Adrenal gland (tissue), 12 donors: ENCODE results near the gene SLC22A25. TPM values are rescaled to one million over a fixed set of nuclear protein-coding genes. Genes with fewer than 3 reads are reported as not detected.

Experiments
- DNase-seq, 7 donors: peaks; one replicate each; pipeline ENCODE4 v3.0.0-alpha.2; 2019 to 2020
- H3K27ac ChIP-seq, 5 donors: fragments of 200-600 bp; sonication (generic) in 4 of 5; 1 replicate in 3 of 5; 2 replicates in 2 of 5; pipeline versions ENCODE4 v1.5.1 to v1.8.0; 2016 to 2020; ENCODE audit warnings: mild to moderate bottlenecking in 1 of 5
- H3K27me3 ChIP-seq: fragments of 200-600 bp; 2 replicates; pipeline ENCODE4 v1.8.0; 2021
- H3K36me3 ChIP-seq, 2 donors: fragments of 200-600 bp; replicated peaks in 1 of 2; 1 replicate in 1 of 2; 2 replicates in 1 of 2; pipeline versions ENCODE4 v1.5.1 to v1.8.0; 2018 to 2022
- H3K4me1 ChIP-seq, 2 donors: fragments of 200-600 bp; replicated peaks in 1 of 2; 1 replicate in 1 of 2; 2 replicates in 1 of 2; pipeline versions ENCODE4 v1.5.1 to v1.8.0; 2018 to 2021
- H3K4me3 ChIP-seq, 4 donors: fragments of 200-600 bp; sonication (generic) in 3 of 4; one replicate each; pipeline ENCODE4 v1.5.1; 2016 to 2018
- H3K9me3 ChIP-seq, 3 donors: fragments of 200-600 bp; sonication (generic) in 1 of 3; replicated peaks in 1 of 3; 1 replicate in 2 of 3; 2 replicates in 1 of 3; pipeline versions ENCODE4 v1.5.1 to v1.8.0; 2016 to 2021
- POLR2A ChIP-seq, 2 donors: fragments of 450-650 bp; IDR thresholded peaks; one replicate each; pipeline ENCODE4 v1.6.1; 2017; ENCODE audit warnings: antibody characterized with exemption in 2 of 2, mild to moderate bottlenecking in 2 of 2, moderate library complexity in 1 of 2
- WGBS, 4 donors: extraction: QIAGEN DNeasy Blood & Tissue Kit in 2 of 4; methylation state at CpG; one replicate each; pipeline versions ENCODE4 v1.1.5 to v1.1.7; 2013 to 2017; 5-methylcytosine and 5-hydroxymethylcytosine counted together
- intact Hi-C, 2 donors: fragments of 100-400 bp; cut with DNase I; formaldehyde crosslinking; loops; one replicate each; pipeline versions ENCODE4 v1.14.1 to v1.15.0; 2022 to 2023
- polyA plus RNA-seq, 3 donors: library from polyadenylated mRNA; stranded (reverse); fragments of 200-250 nt in 2 of 3; fragments of 350-450 nt in 1 of 3; fragmentation: Illumina TruSeq in 1 of 3; extraction: RNeasy Lipid Tissue Mini Kit (QIAGEN cat#74804) in 1 of 3; gene quantifications; one replicate each; pipeline ENCODE4 v1.2.3, GENCODE V29; 2013 to 2014
- total RNA-seq, 9 donors: library from RNA; depleted of rRNA in 4 of 9; stranded (reverse); fragments of >200 nt in 4 of 9; fragments of 120-200 nt in 1 of 9; fragmentation: NEBNext Ultra II Directional in 1 of 9; extraction: Animal tissue kit (Norgen Biotek cat#: 25700) in 1 of 9; gene quantifications; one replicate each; pipeline versions ENCODE4 v1.1.0 to v1.2.4, GENCODE V29; 2013 to 2023
- TF ChIP-seq, protein P1 (sequence below), 6 experiments: fragments of 450-650 bp in 4 of 6; fragments of 200-600 bp in 2 of 6; sonication (generic) in 1 of 6; IDR thresholded peaks; 1 replicate in 5 of 6; 2 replicates in 1 of 6; pipeline versions ENCODE4 v1.5.1 to v1.8.0; 2016 to 2021; ENCODE audit warnings: antibody characterized with exemption in 6 of 6, mild to moderate bottlenecking in 2 of 6, moderate library complexity in 1 of 6
- donor health status: healthy with polysubstance abuse.
- donor health status: Bipolar disorder and iron deficiency.
- donor health status: DM: yes; HTN: yes; CAD: no.
- donor health status: DM: no; HTN: no; CAD: no.
- donor health status: DM: no; HTN: no; CAD: no.
- donor health status: DM: yes; HTN: yes; CAD: no.

The SLC22A25 gene
- total and polyA plus RNA-seq, 12 donors: 0.06 to 0.08 TPM; not detected in 10

DNA sequence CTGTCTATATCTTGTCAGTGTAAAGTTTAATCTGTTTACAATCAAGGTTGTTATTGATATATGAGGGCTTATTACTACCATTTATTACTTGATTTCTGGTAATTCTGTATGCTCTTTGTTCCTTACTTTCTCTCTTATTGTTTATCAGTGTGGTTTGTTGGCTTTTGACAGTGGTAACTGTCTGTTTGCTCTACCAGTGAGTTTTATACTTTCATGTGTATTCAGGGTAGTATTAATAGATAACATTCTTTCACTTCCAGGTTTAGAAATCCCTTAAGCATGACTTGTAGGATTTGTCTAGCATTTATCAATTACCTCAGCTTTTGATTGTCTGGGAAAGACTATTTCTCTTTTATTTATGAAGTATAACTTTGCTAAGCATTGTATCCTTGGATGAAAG, 37.5 kb upstream of the SLC22A25 start:
- no peaks in the 10 kb centered on the region for H3K4me1 ChIP-seq
- H3K27ac ChIP-seq: no peak overlapping the region
- H3K9me3 ChIP-seq: no peaks in the 10 kb centered on the region
- no peak overlapping the region for H3K4me3 ChIP-seq
- peaks cover 8% of the 10 kb centered on the region for H3K27me3 ChIP-seq
- H3K36me3 ChIP-seq: no peaks in the 10 kb centered on the region
- intact Hi-C loops: no loop called here
- TF ChIP-seq, protein P1, sequence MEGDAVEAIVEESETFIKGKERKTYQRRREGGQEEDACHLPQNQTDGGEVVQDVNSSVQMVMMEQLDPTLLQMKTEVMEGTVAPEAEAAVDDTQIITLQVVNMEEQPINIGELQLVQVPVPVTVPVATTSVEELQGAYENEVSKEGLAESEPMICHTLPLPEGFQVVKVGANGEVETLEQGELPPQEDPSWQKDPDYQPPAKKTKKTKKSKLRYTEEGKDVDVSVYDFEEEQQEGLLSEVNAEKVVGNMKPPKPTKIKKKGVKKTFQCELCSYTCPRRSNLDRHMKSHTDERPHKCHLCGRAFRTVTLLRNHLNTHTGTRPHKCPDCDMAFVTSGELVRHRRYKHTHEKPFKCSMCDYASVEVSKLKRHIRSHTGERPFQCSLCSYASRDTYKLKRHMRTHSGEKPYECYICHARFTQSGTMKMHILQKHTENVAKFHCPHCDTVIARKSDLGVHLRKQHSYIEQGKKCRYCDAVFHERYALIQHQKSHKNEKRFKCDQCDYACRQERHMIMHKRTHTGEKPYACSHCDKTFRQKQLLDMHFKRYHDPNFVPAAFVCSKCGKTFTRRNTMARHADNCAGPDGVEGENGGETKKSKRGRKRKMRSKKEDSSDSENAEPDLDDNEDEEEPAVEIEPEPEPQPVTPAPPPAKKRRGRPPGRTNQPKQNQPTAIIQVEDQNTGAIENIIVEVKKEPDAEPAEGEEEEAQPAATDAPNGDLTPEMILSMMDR (IDR thresholded peaks at IDR 0.05): no peak
- no peak for TF ChIP-seq POLR2A (IDR thresholded peaks at IDR 0.05)
- DNase-seq: no peak

DNA sequence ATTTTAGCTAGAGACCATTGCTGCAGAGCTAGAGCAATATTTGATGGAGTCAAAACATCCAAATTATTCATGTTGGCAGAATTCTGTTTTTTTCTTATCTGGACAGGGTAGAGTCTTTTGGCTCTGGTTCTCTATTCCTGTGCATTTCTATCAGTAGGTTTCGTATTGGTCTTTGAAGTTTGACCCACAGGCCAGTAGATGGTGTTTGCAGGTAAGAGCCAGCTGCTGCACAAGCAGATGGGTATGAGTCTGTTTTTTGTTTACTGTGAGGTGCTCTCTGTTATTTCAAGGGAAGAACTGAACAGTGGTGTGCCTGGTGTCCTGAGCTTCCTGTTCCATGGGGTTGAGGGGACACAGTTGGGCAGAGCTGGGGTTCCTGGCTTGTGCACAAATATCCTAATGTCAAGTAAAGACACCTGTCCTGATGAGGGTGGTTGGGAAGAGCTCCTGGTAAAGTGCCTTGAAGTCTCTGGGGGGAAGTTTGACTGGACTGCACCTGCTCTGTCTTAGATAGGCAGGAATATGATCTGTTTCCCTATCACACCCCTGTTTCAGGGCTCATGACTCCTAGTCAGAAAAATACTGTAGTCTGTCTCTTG, 34.0 kb upstream of the SLC22A25 start:
- DNase-seq: no peak
- H3K4me3 ChIP-seq: no peak overlapping the region
- no peaks in the 10 kb centered on the region for H3K27me3 ChIP-seq
- intact Hi-C loops: no loop called here
- H3K9me3 ChIP-seq: no peaks in the 10 kb centered on the region
- no peak overlapping the region for H3K27ac ChIP-seq
- H3K4me1 ChIP-seq: no peaks in the 10 kb centered on the region
- no peak for TF ChIP-seq POLR2A (IDR thresholded peaks at IDR 0.05)
- TF ChIP-seq, protein P1 (IDR thresholded peaks at IDR 0.05): no peak
- H3K36me3 ChIP-seq: no peaks in the 10 kb centered on the region
- 15 to 75% (median 42%) methylated on average over 1 of the region's 1 CpG for WGBS, 4 donors

DNA sequence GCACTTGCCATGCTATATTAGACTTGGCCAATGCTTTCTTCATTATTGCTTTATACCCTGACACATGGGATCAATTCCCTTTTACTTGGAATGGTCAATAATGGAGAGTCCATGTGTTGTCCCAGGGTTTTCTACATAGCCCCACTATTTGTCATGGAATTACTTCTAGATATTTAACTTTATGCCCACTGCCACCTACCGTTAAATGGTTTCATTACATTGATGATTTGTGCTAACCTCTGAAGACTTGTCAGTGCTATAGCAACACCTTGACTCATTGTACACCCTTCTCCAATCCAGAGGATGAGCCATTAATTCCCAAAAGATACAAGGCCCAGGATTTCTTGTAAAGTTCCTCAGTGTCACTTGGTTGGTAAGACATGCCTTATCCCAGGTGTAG, 31.4 kb upstream of the SLC22A25 start:
- DNase-seq: no peak
- H3K4me1 ChIP-seq: no peaks in the 10 kb centered on the region
- no peaks in the 10 kb centered on the region for H3K36me3 ChIP-seq
- 60 to 75% (median 61%) methylated on average over 1 of the region's 1 CpG for WGBS, 4 donors
- H3K27ac ChIP-seq: no peak overlapping the region
- H3K9me3 ChIP-seq: no peaks in the 10 kb centered on the region
- no peak for TF ChIP-seq POLR2A (IDR thresholded peaks at IDR 0.05)
- TF ChIP-seq, protein P1 (IDR thresholded peaks at IDR 0.05): no peak
- no peak overlapping the region for H3K4me3 ChIP-seq
- H3K27me3 ChIP-seq: no peaks in the 10 kb centered on the region
- intact Hi-C loops: no loop called here

DNA sequence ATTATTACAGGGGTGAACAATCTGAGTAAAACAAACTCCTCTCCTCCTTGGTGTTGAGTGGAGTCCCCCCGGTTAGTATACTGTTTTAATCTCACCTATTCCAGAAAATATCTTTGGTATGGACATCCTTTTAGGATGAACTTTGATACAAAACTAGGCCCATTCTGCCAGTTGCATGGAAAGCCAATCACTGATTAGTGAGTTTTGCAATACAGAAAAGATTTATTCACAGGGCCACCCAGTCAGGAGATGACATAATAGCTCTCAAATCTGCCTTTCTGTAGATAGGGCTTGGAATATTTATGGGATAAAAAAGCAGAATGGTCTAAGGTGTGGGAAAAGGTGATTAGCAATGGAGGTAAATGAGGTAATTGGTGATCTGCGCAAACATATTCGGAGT, 30.3 kb upstream of the SLC22A25 start:
- Histone ChIP-seq H3K27ac (no peak overlapping the region), H3K4me1 (no peaks in the 10 kb centered on the region), H3K27me3 (no peaks in the 10 kb centered on the region), H3K9me3 (no peaks in the 10 kb centered on the region), H3K4me3 (no peak overlapping the region), H3K36me3 (no peaks in the 10 kb centered on the region)
- TF ChIP-seq, protein P1 (IDR thresholded peaks at IDR 0.05): no peak
- TF ChIP-seq POLR2A (IDR thresholded peaks at IDR 0.05): no peak
- intact Hi-C loops: no loop called here
- DNase-seq: no peak
- WGBS, 4 donors: 78 to 88% (median 82%) methylated on average over 3 of the region's 3 CpGs
